Activated T-cell treated with anti-CD3 and anti-CD28 coated beads for 4 hours (primary cell): ENCODE data around the gene ST6GAL1.
A peak's percentile ranks its signal among the peaks of the same experiment; 100 is the strongest.
"Not testable (repeated sequence)": the region's sequence is repeated elsewhere in the genome, so short reads cannot be mapped to it uniquely, and the experiment has no call there.

Source experiments
- DNase-seq: peaks from one replicate; pipeline ENCODE4 v3.0.0-alpha.2; 2020

Gene ST6GAL1

DNA sequence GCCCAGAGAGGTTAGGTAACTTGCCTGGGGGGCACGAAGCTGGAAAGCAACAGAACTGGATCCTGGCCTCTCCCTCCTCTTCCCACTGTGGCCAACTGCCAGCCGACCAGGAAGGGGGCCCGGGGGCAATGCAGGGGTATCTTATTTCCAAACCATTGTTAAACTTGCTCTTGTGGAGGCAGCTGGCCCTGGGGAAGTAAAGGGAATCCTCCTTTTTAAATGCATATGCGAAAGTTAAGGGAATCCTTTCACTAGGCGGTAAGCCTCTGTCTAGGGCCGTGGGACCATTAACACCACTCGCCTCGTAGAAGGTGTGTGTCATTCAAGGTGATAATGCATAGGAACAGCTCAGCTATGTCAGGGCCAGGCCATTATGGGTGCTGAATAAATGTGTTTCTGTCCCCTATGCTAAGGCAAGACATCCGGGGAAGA is 68.6 kb downstream of the ST6GAL1 start:
- DNase-seq, result no peak

DNA sequence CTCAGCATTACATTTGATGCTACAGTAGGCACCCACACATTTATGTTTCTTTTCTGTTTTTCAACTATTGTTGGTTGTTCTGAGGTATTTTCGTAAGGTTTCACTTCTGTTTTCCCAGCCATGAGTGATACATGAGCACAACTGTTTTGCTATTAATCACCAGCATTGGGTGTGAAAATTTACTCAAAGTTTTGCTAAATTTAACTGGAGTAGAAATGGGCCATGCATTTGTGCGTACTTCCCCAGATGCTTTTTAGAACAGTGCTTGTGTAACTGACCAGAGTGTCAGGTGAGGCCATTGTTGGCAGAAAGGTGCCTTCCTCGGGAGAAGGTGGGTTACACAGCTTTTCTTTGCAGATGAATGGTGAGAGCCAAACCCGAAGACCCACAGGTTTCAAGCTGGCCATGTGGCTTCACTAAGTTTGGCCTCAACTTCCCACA is 70.4 kb downstream of the ST6GAL1 start:
- DNase-seq, result no peak

DNA sequence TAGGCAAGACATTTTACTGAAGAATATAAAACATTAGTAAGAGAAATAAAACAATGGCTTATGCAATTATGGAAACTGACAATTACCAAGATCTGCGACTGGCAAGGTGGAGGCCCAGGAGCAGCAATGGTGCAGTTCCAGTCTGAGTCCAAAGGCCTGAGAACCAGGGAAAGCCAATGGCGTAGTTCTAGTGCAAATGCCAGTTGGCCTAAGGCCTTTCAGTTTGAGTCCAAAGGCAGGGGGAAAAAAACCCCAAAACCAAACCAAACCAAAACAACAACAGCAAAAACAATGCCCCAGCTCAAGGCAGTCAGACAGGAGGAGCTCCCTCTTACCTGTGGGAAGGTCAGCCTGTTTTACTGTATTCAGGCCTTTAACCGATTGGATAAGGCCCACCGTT is 72.6 kb downstream of the ST6GAL1 start:
- DNase-seq, result no peak

DNA sequence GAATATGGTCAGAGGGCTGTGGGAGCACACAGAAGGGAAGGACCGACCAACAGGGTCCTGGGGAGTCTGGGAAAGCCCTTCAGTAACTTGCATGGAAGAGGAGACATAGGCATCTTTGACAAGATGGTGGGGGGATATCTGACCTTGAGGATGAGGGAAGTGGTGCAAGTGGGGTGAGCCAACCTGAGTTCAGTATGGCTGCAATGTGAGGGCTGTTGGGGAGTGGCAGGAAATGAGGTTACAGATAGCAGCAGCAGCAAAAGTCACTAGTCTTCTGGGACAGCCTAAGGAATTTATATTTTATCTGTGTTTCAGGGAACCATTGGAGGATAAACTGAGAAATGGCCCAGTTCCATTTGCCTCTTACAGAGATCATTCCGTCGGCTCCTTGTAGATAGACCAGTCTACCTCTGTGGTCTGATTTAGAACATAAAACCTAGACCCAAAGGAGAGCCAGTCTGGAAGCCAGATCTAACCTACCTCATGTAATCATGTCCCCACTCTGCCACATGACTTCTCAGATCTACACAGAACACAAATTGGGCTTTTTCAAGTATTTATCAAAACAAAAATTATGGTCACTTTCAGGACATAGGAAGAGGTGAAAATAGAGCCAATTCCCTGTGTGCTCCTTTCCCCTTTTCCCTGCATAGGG is 75.6 kb downstream of the ST6GAL1 start:
- no peak for DNase-seq

DNA sequence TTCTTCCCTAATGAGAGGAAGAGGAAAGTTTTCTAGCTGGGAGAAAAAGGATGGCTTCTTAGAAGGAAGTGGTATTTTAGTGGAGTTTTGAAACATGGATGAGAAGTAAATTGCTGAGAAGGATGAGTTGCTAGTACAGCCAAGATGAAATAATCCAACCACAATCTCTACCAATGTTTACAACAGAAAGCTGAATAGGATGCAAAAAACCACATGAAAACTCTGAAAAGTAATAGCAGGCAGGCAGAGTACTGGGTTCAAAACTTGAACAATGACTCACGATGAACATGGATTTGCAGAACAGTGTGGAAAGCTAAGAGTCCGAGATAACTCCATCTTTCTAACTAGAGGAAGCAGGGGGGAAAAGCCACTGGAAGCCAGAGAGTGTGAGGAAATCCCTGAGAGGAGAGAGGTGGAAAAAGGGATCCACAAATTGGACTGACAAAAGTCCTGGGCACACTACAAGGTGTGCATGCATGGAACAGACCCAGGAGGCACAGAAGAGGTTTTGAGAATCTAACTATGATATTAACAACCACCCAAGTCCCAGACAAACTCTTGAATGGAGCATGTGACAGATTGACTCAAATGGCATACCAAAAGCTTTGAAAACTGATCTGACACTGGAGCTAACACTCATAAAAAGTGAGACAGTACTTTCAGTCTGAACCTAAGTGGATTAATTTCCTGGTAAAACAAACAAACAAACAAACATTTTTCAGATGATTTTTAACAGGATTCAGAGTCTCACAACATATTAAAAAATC is 76.7 kb downstream of the ST6GAL1 start:
- DNase-seq, result no peak

DNA sequence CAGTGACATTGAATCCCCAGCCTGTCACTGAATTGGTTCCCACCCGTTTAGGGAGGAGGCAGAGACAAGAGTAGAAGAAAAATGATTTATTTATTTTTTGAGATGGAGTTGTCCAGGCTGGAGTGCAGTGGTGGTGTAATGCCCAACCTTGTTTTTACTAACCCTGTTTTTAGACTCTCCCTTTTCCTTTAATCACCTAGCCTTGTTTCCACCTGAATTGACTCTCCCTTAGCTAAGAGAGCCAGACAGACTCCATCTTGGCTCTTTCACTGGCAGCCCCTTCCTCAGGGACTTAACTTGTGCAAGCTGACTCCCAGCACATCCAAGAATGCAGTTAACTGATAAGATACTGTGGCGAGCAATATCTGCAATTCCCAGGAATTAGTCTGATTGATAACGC is 80.1 kb downstream of the ST6GAL1 start:
- not testable (repeated sequence) for DNase-seq

DNA sequence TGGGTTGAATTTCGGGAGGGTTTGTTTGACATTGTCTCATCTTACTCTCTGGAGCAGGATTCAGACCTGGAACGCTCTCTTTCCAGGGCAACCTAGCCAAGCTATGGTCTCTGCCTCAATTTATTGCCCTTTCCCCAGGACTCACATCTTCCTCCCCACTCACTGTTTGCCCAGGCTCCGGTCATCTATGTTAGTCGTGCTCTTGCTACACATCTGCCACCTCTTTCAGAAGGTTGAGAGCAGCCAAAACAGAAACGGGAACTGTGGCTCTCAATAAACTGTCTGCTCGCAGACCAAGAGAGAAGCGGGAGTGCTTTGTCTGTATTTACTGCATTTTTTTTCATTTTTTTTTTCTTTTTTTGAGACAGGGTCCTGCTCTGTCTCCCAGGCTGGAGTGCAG is 81.6 kb downstream of the ST6GAL1 start:
- no peak for DNase-seq

DNA sequence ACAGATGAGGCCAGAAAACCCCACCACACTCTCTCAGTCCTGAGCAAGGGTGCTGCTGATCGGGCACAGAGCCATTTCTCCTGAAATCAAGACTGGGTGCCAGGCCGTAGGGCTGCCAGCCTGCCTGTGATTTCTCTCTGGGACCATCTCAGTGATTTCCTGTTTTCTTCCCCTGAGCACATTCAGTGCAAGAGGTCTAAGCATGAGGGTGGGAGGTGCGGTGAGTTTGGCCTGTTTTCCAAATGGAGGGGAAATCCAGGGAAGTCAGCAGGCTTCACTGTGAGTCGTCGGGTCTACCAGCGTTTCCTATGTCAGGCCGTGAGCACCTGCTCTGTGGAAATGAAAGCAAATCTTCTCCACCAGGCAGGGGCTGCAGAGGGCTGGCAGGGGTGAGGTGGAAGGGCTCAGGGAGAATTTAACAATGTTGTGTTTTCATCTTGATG is 82.3 kb downstream of the ST6GAL1 start:
- peak; percentile 43 for DNase-seq

DNA sequence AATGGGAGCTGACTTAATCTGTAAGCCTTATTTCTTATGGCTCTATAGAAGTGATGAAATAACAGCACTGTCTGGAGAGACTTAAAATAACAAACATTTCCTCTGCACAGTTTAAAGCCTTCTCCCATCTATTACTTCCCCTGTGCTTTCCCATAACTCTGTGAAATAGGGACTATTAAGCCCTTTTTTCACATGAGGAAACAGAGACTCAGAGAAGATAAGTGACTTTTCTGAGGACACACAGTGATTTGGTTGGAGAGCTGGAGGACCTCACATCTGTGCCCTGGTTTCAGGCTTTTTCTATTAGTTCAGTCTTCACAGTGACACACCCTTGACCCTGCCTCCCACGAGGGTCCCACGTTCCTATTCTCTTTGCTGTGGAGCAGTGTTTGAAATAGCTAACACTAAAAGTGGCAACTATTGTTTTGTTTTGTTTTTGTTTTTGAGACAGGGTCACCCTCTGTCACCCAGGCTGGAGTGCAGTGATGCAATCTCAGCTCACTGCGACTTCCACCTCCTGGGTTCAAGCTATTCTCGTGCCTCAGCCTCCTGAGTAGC is 82.9 kb downstream of the ST6GAL1 start:
- no peak for DNase-seq

DNA sequence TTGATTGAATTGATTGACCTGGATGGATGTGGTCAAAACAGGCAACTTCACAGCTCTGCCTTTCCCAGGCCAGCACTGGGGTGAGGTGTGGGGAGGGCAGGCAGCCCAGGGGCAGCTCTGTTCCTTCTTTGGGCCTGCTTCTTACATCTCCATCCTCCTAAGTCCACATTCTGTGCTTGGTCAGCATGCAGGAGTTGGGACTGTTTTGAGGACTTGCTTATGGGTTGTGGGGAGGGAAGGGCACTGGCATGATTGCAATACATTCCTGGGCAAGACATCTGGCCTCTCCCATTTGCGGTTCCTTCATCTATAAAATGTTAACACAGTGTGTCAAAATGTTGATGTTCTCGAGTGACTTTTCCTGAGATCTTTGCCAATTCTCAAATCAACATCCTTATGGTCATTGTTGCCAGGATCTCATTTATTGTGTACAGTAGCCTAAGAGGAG is 84.1 kb downstream of the ST6GAL1 start:
- DNase-seq, result no peak

DNA sequence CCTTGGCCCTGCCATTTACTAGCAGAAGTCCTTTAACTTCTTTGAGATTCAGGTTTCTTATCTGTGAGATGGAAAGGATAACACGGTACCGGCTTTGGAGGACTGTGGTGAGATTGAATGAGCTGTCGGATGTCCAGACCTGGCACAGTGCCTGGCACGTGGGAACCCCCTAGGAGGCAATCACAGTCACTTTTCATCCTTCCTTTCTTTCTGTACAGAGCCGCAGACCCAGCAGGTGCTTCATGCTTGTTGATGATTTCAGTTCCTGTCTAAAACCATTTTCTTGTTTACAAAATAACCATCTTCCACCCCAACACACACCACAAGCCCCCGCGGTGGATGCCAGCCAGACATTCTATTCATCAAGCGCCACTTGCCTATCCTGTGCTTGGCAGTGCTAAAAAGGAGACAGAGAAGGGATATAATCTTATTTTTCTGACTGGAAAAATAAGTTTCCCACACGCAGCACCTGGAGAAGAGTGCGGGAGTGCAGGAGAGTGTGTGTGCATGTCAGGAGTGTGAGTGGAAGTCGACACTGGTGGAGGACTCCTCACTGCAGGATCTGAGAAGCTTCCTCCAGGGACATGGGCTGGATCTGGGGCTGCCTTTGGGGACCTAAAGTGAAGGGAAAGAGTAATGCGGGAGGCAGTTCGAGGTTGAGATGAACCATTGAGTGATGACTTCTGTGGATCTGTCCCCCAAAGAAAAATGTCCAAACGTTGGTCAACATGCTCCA is 85.7 kb downstream of the ST6GAL1 start:
- no peak for DNase-seq

DNA sequence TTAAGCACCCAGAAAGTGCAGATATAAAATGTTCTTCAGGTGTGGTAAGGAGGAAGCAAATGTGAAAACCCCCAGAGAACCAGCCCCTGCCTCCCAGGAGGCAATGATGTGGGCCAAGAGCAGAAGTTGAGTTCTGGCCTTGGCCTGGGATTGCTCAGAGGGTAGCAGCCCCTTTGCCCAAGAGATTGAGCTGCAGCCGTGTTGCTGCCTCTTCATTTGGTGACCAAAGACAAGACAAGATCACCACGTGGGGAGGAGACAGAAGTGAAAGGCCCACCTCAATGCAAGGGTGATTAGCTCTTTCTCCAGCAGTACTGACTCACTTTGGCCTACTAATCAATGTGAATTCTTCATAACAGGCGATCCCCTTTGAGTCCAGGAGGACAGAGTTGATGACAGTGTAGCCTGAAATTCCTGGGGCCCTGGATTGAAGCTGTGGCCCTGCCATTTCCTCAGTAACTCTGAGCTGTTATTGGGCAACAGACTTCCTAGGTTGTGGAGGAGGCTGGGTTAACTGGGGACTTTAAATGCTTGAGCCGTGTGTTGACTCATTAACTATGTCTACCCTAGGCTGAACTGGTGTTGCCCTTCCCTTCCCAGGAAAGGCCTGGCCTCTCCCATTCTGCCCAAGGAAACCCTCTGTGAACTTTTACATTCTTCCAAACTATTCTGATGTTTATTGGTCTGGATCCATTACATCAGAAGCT is 86.5 kb downstream of the ST6GAL1 start:
- no peak for DNase-seq

DNA sequence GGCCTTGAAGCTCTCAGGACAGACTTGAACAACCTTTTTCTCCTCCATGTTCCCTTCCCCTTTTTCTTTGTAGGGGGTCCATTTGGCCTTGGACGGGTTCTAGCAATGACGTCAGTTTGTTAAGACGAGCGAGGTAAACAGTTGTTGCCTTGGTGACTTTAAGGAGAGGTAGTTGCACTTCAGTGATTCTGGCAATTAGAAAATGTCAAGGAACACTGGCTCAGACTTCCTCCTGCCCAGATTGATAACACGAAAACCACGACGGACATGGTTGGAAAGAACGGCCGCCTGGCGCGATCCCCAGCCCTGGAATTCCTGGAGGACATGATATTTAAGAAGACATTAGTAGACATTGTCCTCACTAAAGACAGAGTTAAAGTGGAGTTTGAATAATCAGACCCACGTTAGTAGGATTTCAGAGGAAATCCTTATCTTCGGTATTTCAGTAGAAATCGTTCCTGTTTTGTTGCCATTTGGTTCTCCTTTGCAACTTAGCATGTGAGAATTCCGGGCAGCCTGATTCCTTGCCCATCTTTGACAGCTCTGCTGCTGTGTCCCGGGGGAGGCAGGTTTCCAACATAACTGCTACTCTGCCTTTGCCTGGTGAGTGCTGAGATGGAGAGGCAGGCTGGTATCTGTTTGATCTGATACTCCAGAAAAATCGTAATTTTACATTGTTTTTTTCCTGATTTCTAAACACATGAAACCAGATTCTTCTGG is 87.3 kb downstream of the ST6GAL1 start:
- no peak for DNase-seq

DNA sequence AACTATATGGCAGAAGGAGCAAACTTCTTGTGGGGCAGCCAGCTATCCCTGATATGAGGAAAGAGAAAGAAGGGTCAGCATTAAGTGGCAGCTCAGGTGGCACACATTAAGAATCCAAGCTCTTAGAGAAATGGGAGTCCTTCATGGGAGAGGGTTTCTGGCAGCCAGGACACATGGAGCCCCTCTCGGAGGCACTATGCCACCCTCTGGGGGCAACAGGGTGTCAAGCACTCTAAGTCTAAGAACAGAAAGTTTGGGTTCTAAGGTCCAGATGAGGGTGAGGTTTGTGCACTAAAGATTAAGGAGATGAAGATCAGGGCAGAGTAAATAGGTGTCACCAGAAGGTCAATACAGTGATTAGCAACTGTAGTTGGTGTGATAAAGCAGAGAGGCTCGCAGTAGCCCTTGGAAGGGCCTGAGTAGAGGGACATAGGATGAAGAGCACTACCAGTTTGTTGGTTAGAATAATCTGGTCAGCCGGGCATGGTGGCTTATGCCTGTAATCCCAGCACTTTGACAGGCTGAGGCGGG is 89.3 kb downstream of the ST6GAL1 start:
- no peak for DNase-seq

DNA sequence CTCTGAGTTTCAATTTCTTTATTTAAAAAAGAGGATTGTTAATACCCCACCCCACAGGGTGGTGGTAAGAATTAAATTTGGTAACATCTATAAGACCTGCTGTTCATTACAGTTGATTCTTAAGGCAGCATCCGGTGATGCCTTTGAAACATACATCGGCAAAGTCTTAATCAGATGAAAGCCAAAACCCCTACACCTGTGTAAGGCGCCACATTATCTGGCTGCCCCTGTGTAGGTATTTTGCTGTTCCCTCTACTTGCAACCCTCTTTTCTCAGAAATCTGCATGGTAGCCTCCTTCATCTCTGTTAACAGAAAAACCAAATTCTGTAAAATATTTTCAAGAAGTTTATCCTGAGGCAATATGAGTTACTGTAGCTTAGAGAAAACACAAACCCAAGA is 90.0 kb downstream of the ST6GAL1 start:
- no peak for DNase-seq

DNA sequence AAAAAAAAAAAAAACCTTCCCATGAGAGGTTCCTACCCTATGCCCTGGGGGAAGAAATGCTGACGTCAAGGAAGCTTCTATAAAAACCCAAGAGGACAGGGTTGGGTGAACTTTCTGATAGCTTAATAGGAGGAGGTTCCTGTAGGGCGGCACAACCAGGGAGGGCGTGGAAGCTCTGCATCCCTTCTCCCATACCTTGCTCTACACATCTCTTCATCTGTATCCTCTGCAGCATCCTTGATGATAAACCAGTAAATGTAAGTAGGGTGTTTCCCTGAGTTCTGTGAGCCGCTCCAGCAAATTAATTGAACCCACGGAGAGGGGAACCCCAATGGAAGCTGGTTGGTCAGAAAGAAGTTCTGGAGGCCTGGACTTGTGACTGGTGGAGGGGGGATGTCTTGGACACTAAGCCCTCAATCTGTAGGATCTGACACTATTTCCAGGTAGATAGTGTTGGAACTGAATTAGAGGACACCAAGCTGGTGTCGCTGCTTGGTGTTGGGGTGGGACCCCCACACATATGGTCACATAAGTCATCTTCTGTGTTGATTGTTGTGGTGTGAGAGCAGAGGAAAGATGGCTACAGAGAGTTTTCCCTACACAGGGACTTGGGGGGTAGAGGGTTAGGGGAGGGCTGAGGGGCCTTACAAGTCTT is 91.5 kb downstream of the ST6GAL1 start:
- no peak for DNase-seq

DNA sequence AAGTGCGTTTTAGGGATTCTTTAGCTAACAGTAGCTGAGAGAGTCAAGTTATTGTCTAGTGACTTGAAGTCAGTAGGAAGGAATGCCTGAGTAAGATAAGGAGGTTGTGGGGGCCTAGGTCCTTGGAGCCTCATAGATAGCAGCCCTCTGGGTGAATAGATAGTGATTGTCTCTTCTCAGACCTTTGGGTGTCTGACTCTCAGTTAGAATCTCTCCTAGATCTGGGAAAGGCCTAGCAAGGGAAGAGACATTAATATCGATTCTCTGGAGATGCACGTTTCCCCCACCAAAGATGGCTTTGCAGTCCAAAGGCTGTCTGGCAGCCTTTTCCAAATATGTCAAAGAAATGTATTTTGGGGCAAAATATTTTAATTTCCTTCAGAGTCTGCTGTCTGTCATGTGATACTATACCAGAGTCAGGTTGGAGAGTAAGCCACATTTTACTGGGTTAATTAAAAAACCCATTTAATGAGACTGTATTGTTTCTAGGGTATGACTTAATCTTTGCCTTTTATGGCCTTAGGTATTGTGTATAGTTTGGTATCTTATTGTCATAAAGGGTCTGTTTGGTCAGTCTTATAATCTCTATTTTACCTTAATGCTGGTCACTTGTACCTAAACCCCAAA is 92.2 kb downstream of the ST6GAL1 start:
- no peak for DNase-seq

DNA sequence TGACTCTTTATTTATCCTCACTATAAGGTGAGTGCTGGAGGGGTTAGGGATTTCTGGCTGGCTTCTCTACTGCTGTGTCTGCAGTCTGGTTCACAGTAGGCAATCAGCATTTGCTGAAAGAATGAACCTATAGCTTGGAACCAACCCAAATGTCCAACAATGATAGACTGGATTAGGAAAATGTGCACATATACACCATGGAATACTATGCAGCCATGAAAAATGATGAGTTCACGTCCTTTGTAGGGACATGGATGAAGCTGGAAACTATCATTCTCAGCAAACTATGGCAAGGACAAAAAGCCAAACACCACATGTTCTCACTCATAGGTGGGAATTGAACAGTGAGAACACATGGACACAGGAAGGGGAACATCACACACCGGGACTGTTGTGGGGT is 93.0 kb downstream of the ST6GAL1 start:
- not testable (repeated sequence) for DNase-seq

DNA sequence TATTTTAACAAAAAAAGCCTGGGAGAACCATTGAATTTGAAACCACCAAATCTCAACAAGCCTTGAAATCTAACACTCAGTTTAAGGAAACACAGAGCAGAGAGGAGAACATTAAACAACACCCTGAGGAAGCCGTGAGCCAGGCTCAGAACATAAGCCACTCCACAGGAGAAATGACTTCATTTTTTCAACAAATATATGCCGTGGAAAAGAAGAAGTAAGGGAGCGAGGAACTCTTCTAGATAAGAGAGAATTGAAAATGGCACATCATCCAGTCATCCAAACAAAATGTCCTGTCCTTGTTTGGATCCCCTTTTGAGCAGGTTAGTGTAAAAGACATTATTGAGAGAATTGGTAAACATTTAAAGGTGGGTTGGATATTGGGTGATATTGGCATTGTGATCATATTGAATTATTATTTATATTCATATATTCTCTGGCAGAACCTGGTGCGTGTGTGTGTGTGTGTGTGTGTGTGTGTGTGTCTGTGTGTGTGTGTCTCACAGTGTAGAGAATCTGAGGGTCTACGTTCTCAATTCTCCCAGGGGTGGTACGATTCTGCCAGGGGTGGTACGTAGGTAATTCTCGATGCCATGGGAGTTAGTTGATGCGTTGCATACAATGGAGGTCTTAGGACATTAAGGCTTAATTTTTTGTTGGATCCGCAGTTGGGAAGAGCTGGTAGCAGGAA is 94.4 kb downstream of the ST6GAL1 start:
- DNase-seq, result no peak

DNA sequence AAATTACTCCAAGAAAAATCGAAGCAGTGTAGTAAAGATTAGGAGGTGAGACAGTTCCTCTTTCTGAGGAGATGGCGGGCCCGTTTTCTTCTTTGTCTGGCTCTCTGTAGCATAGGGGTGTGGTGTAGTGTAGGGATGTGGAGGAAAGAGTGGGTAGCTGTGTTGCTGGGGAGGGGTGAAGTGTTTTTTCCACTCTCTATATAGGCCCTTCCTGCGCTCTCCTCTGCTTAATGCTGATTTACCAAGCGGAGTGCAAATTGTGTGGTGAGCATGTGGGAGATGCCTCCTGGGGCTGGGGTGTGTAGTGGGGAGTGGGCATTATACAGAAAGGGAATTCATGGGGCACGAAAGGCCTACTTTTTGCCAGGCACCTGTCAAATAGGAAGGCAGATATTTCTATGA is 94.9 kb downstream of the ST6GAL1 start:
- peak; percentile 57 for DNase-seq
